Measurements from ENCODE around the gene INTS15.

DNA sequence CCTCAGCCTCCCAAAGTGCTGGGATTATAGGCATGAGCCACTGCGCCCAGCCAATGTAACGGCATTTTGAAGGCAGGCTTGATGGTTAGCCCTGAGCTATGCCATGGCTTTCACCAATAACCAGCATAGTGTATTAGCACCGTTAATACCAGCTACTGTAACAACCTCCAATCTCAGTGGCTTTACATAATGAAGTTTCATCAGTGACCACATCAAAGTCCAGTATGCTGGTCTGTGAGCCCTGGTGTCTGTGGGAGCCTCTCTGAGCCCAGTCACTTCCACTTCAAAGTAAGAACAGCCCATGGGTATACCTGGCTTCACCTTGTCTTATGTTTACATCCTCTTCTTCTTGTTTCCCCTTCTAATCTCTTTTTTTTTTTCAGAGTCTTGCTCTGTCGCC is 24.2 kb upstream of the INTS15 start:
- TF ChIP-seq, protein P1, sequence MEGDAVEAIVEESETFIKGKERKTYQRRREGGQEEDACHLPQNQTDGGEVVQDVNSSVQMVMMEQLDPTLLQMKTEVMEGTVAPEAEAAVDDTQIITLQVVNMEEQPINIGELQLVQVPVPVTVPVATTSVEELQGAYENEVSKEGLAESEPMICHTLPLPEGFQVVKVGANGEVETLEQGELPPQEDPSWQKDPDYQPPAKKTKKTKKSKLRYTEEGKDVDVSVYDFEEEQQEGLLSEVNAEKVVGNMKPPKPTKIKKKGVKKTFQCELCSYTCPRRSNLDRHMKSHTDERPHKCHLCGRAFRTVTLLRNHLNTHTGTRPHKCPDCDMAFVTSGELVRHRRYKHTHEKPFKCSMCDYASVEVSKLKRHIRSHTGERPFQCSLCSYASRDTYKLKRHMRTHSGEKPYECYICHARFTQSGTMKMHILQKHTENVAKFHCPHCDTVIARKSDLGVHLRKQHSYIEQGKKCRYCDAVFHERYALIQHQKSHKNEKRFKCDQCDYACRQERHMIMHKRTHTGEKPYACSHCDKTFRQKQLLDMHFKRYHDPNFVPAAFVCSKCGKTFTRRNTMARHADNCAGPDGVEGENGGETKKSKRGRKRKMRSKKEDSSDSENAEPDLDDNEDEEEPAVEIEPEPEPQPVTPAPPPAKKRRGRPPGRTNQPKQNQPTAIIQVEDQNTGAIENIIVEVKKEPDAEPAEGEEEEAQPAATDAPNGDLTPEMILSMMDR (optimal IDR thresholded peaks at IDR 0.05 in 1 of 3, IDR thresholded peaks at IDR 0.05 in 1 of 3, conservative IDR thresholded peaks at IDR 0.05 in 1 of 3; ENCODE audit: extremely low read depth in 1 of 3, insufficient read depth in 2 of 3, low read length in 3 of 3): no peak
- TF ChIP-seq EZH2 (IDR thresholded peaks at IDR 0.05; ENCODE audit: low read length): no peak
